H1 (cell line): ENCODE measurements around the gene RFX6. TPM values are rescaled to one million over a fixed set of nuclear protein-coding genes. Genes with fewer than 3 reads are reported as not detected.

Source experiments
- CTCF ChIA-PET: fragments of 300-600 bp; sonication (Branson Sonifier 250); formaldehyde crosslinking; loops from one replicate; lab custom pipeline; 2021; ENCODE audit not compliant: partially characterized antibody; lab: Charles Lee
- POLR2A ChIA-PET: fragments of 300-600 bp; sonication (Branson Sonifier 250); formaldehyde crosslinking; loops from one replicate; lab custom pipeline; 2021; ENCODE audit warnings: inconsistent platforms; ENCODE audit not compliant: partially characterized antibody; lab: Charles Lee
- DNase-seq, 2 experiments: peaks; one replicate each; pipeline versions ENCODE4 v3.0.0 to v3.0.0-alpha.2; 2010 to 2022; ENCODE audit warnings: low spot score in 2 of 2, low read depth in 1 of 2, mixed read lengths in 1 of 2
- FAIRE-seq: peaks from 2 replicates; lab custom pipeline; 2011; peaks lifted over from hg19 to GRCh38; lab: Jason Lieb, UNC
- H2AFZ ChIP-seq: 2 replicates; pipeline ENCODE4 v1.8.1; 2012; ENCODE audit warnings: low read length, inconsistent platforms
- H2AK5ac ChIP-seq: 2 replicates; pipeline ENCODE4 v1.6.1; 2013; ENCODE audit warnings: low read depth, low read length
- H2BK120ac ChIP-seq: replicated peaks from 2 replicates; pipeline ENCODE3; 2013; ENCODE audit warnings: low read depth, low read length, inconsistent platforms
- H2BK12ac ChIP-seq: 2 replicates; pipeline ENCODE4 v1.6.1; 2013; ENCODE audit warnings: low read depth, low read length
- H2BK15ac ChIP-seq: 2 replicates; pipeline ENCODE4 v1.6.1; 2013; ENCODE audit warnings: low read length
- H2BK20ac ChIP-seq: 2 replicates; pipeline ENCODE4 v1.6.1; 2013; ENCODE audit warnings: low read length
- H2BK5ac ChIP-seq: 2 replicates; pipeline ENCODE4 v1.6.1; 2013; ENCODE audit warnings: low read depth, low read length
- H3K14ac ChIP-seq: 2 replicates; pipeline ENCODE4 v1.6.1; 2013; ENCODE audit warnings: inconsistent platforms; ENCODE audit not compliant: insufficient read length
- H3K18ac ChIP-seq: 2 replicates; pipeline ENCODE4 v1.6.1; 2013; ENCODE audit warnings: low read length; ENCODE audit errors: extremely low read depth
- H3K23ac ChIP-seq: 2 replicates; pipeline ENCODE4 v1.6.1; 2013; ENCODE audit warnings: inconsistent platforms; ENCODE audit not compliant: insufficient read length
- H3K23me2 ChIP-seq: 2 replicates; pipeline ENCODE4 v1.6.1; 2013; ENCODE audit warnings: low read depth, low read length
- H3K27ac ChIP-seq: 2 replicates; pipeline ENCODE4 v1.6.1; 2011; ENCODE audit warnings: low read depth, low read length, inconsistent platforms
- H3K27me3 ChIP-seq, 4 experiments: replicated peaks in 1 of 4; 1 replicate in 1 of 4; 2 replicates in 3 of 4; pipeline versions ENCODE4 v1.6.1 to v1.8.1; 2011 to 2013; ENCODE audit warnings: low read length in 3 of 4, mild to moderate bottlenecking in 3 of 4, inconsistent platforms in 2 of 4, mixed read lengths in 2 of 4, moderate library complexity in 1 of 4; ENCODE audit not compliant: control insufficient read depth in 3 of 4, insufficient read depth in 3 of 4; ENCODE audit errors: extremely low read depth in 1 of 4
- H3K36me3 ChIP-seq, 4 experiments: 2 replicates each; pipeline versions ENCODE4 v1.6.1 to v1.8.1; 2011 to 2013; ENCODE audit warnings: mild to moderate bottlenecking in 4 of 4, low read length in 3 of 4, moderate library complexity in 2 of 4, control low read depth in 1 of 4, inconsistent platforms in 1 of 4; ENCODE audit not compliant: insufficient read depth in 4 of 4, control insufficient read depth in 2 of 4
- H3K4ac ChIP-seq: replicated peaks from 2 replicates; pipeline ENCODE3; 2013; ENCODE audit warnings: low read length, low read depth, mixed read lengths, inconsistent platforms; ENCODE audit not compliant: insufficient read length
- H3K4me1 ChIP-seq, 4 experiments: replicated peaks in 1 of 4; 1 replicate in 1 of 4; 2 replicates in 3 of 4; pipeline versions ENCODE4 v1.6.1 to v1.8.1; 2011 to 2013; ENCODE audit warnings: low read length in 3 of 4, inconsistent platforms in 2 of 4, mixed read lengths in 1 of 4; ENCODE audit not compliant: insufficient read depth in 4 of 4, control insufficient read depth in 3 of 4
- H3K4me2 ChIP-seq, 2 experiments: 2 replicates each; pipeline versions ENCODE4 v1.6.1 to v1.8.1; 2011 to 2013; ENCODE audit warnings: low read depth in 2 of 2, low read length in 2 of 2, control low read depth in 1 of 2, inconsistent platforms in 1 of 2, mild to moderate bottlenecking in 1 of 2; ENCODE audit not compliant: insufficient read depth in 1 of 2
- H3K4me3 ChIP-seq, 4 experiments: fragments of 200-600, 300-600 bp in 1 of 4; sonication (generic), shearing (Covaris generic), sonication (Bioruptor Twin) in 1 of 4; 2 replicates each; pipeline versions ENCODE4 v1.5.1 to v1.8.1; 2011 to 2016; ENCODE audit warnings: low read length in 4 of 4, low read depth in 3 of 4, control low read depth in 2 of 4, inconsistent platforms in 2 of 4, mild to moderate bottlenecking in 2 of 4, mixed read lengths in 1 of 4, moderate library complexity in 1 of 4; ENCODE audit not compliant: insufficient read depth in 2 of 4; ENCODE audit errors: extremely low read depth in 1 of 4
- H3K56ac ChIP-seq: replicated peaks from 2 replicates; pipeline ENCODE3; 2013; ENCODE audit warnings: low read depth, mild to moderate bottlenecking, mixed read lengths, low read length, inconsistent platforms; ENCODE audit not compliant: insufficient read length
- H3K79me1 ChIP-seq: 2 replicates; pipeline ENCODE4 v1.6.1; 2013; ENCODE audit warnings: low read depth, low read length, control low read depth
- H3K79me2 ChIP-seq, 2 experiments: 2 replicates each; pipeline versions ENCODE4 v1.6.1 to v1.8.1; 2012 to 2013; ENCODE audit warnings: low read length in 2 of 2, mild to moderate bottlenecking in 2 of 2, inconsistent platforms in 1 of 2; ENCODE audit not compliant: insufficient read depth in 2 of 2, control insufficient read depth in 1 of 2
- H3K9ac ChIP-seq, 4 experiments: replicated peaks in 1 of 4; 1 replicate in 1 of 4; 2 replicates in 3 of 4; pipeline versions ENCODE4 v1.6.1 to v1.8.1; 2011 to 2013; ENCODE audit warnings: low read depth in 3 of 4, low read length in 3 of 4, control low read depth in 2 of 4, mild to moderate bottlenecking in 2 of 4, moderate library complexity in 2 of 4, inconsistent platforms in 1 of 4; ENCODE audit errors: extremely low read depth in 1 of 4
- H3K9me3 ChIP-seq, 2 experiments: 2 replicates each; pipeline versions ENCODE4 v1.6.1 to v1.8.1; 2012 to 2013; ENCODE audit warnings: mild to moderate bottlenecking in 2 of 2, moderate library complexity in 2 of 2, control low read depth in 1 of 2, inconsistent platforms in 1 of 2, low read depth in 1 of 2, low read length in 1 of 2, mixed read lengths in 1 of 2; ENCODE audit not compliant: insufficient read depth in 2 of 2
- H4K20me1 ChIP-seq, 2 experiments: replicated peaks in 1 of 2; 2 replicates each; pipeline versions ENCODE3 to v1.8.1; 2011 to 2013; ENCODE audit warnings: inconsistent platforms in 2 of 2, low read length in 2 of 2, mild to moderate bottlenecking in 1 of 2; ENCODE audit not compliant: insufficient read depth in 2 of 2, control insufficient read depth in 1 of 2
- H4K5ac ChIP-seq: 2 replicates; pipeline ENCODE4 v1.6.1; 2013; ENCODE audit warnings: low read length, low read depth, mixed read lengths, inconsistent platforms; ENCODE audit not compliant: insufficient read length
- H4K8ac ChIP-seq: 2 replicates; pipeline ENCODE4 v1.8.0; 2013; ENCODE audit warnings: mild to moderate bottlenecking, moderate library complexity, low read length, inconsistent platforms; ENCODE audit not compliant: insufficient read depth; ENCODE audit errors: extremely low read depth
- H4K91ac ChIP-seq: replicated peaks from 2 replicates; pipeline ENCODE3; 2013; ENCODE audit warnings: low read length, mixed read lengths, inconsistent platforms; ENCODE audit not compliant: insufficient read length
- ATF3 ChIP-seq: IDR thresholded peaks from 2 replicates; pipeline ENCODE4 v1.6.1; 2011; ENCODE audit warnings: low read depth, mild to moderate bottlenecking, low read length; ENCODE audit not compliant: insufficient read depth
- BACH1 ChIP-seq: IDR thresholded peaks from 2 replicates; pipeline ENCODE4 v1.6.1; 2012; ENCODE audit warnings: low read length, improper control_type of control experiment
- BCL11A ChIP-seq, 2 experiments: IDR thresholded peaks; one replicate each; pipeline ENCODE4 v1.6.1; 2011; ENCODE audit warnings: low read depth in 2 of 2, low read length in 2 of 2, mild to moderate bottlenecking in 2 of 2
- CTBP2 ChIP-seq: IDR thresholded peaks from 2 replicates; pipeline ENCODE4 v1.7.0; 2011; ENCODE audit warnings: borderline replicate concordance, mild to moderate bottlenecking, moderate library complexity, mixed read lengths, low read length; ENCODE audit not compliant: insufficient read depth, insufficient read length
- GTF2F1 ChIP-seq: IDR thresholded peaks from 2 replicates; pipeline ENCODE4 v1.6.1; 2012; ENCODE audit warnings: low read depth, low read length, improper control_type of control experiment, borderline replicate concordance
- JUN ChIP-seq: IDR thresholded peaks from 2 replicates; pipeline ENCODE4 v1.6.1; 2011; ENCODE audit warnings: low read depth, mild to moderate bottlenecking, improper control_type of control experiment, low read length
- KDM5A ChIP-seq: fragments of 200-600 bp; IDR thresholded peaks from 2 replicates; pipeline ENCODE4 v1.7.1; 2012; ENCODE audit warnings: mild to moderate bottlenecking, low read length, inconsistent platforms, mixed read lengths
- NRF1 ChIP-seq: IDR thresholded peaks from 2 replicates; pipeline ENCODE4 v1.6.1; 2011; ENCODE audit warnings: mild to moderate bottlenecking, low read depth, low read length, improper control_type of control experiment
- RFX5 ChIP-seq: IDR thresholded peaks from 2 replicates; pipeline ENCODE4 v1.6.1; 2011; ENCODE audit warnings: low read depth, low read length, improper control_type of control experiment, borderline replicate concordance
- RNF2 ChIP-seq: fragments of 200-900, 300-1000 bp; sonication (generic); IDR thresholded peaks from 2 replicates; pipeline ENCODE4 v1.7.1; 2016; ENCODE audit warnings: borderline replicate concordance, low read depth, mild to moderate bottlenecking, antibody characterized with exemption, low read length; ENCODE audit not compliant: poor library complexity, severe bottlenecking; ENCODE audit errors: missing control alignments
- RXRA ChIP-seq: IDR thresholded peaks from 2 replicates; pipeline ENCODE4 v1.6.1; 2011; ENCODE audit warnings: low read depth, mild to moderate bottlenecking, low read length, moderate library complexity; ENCODE audit not compliant: insufficient read depth
- TAF7 ChIP-seq: optimal IDR thresholded peaks from 2 replicates; pipeline ENCODE3; 2011; ENCODE audit warnings: low read depth, mild to moderate bottlenecking, inconsistent platforms, low read length, moderate library complexity, borderline replicate concordance
- TBP ChIP-seq: IDR thresholded peaks from 2 replicates; pipeline ENCODE4 v1.6.1; 2011; ENCODE audit warnings: low read depth, low read length, improper control_type of control experiment
- YY1 ChIP-seq: IDR thresholded peaks from 2 replicates; pipeline ENCODE4 v1.6.1; 2011; ENCODE audit warnings: low read depth, mild to moderate bottlenecking, low read length
- WGBS, 2 experiments: shearing (Covaris generic) in 1 of 2; methylation state at CpG; one replicate each; pipeline versions ENCODE4 v1.1.6 to v1.1.7; 2013 to 2015; ENCODE audit warnings: low lambda C conversion rate in 2 of 2, mixed read lengths in 2 of 2, inconsistent platforms in 1 of 2, low coverage in 1 of 2, missing lambda C conversion rate in 1 of 2; ENCODE audit not compliant: insufficient replicate concordance in 2 of 2, insufficient coverage in 1 of 2, insufficient read length in 1 of 2; ENCODE audit errors: extremely low coverage in 1 of 2, missing lambda C conversion rate in 1 of 2; 5-methylcytosine and 5-hydroxymethylcytosine counted together
- polyA plus RNA-seq, 7 experiments: library from polyadenylated mRNA; depleted of rRNA in 3 of 7; stranded (reverse) in 5 of 7; unstranded in 2 of 7; fragments of >200 nt in 5 of 7; fragments of 200-250 nt in 2 of 7; gene quantifications; 1 replicate in 5 of 7; 2 replicates in 1 of 7; 4 replicates in 1 of 7; pipeline versions ENCODE4 v1.2.1 to v1.2.3, GENCODE V29; 2011 to 2013; ENCODE audit warnings: missing spikeins in 2 of 7, mixed read lengths in 2 of 7
- total RNA-seq: library from RNA; stranded (reverse); fragmentation: NEBNext Ultra II Directional; extraction: Animal tissue kit (Norgen Biotek cat#: 25700); gene quantifications from 2 replicates; pipeline ENCODE4 v1.2.1, GENCODE V29; 2021

The RFX6 gene
- total and polyA plus RNA-seq, 2 of the 8 experiments (the other 6 are each of a cell fraction or from before 2014, with no cell fraction given) = not detected

DNA sequence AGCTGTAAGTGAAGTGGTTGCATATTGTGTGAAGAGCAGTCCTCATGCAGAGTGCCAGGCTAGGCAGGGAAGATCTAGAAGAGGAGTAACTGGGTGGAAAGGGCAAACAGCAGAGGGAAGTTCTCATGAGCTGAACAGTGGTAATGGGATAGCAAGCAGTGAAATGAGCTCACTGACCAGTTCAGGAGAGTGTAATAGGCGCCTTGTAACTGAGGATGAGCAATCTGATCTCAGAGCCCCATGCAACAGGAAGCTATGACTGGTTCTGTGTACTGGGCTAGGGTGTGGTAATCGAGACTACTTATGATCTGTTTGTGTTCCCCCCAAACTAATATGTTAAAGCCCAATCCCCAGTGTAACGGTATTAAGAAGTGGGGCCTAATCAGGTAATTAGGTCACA, 98.6 kb downstream of the RFX6 start:
- H4K8ac ChIP-seq = no peak overlapping the region
- no peaks in the 10 kb centered on the region for H4K20me1 ChIP-seq
- H2AK5ac ChIP-seq = no peak overlapping the region
- no peaks in the 10 kb centered on the region for H3K79me2 ChIP-seq
- H3K23me2 ChIP-seq = no peaks in the 10 kb centered on the region
- H2BK15ac ChIP-seq = no peak overlapping the region
- POLR2A ChIA-PET = no interaction called here
- no peak overlapping the region for H2BK12ac ChIP-seq
- H3K14ac ChIP-seq = no peak overlapping the region
- no peak overlapping the region for H4K5ac ChIP-seq
- no peaks in the 10 kb centered on the region for H3K9me3 ChIP-seq
- H4K91ac ChIP-seq = no peak overlapping the region
- H3K27me3 ChIP-seq = peaks cover 0 to 1% (median 0%) of the 10 kb centered on the region in 4 experiments; a peak in 1 of 7 replicates
- no peak overlapping the region for H2AFZ ChIP-seq
- 87% methylated on average over 3 of the region's 3 CpGs; no CpG with 5 or more reads in 1 of the 2 experiments for WGBS, 2 experiments
- no peak overlapping the region for H3K27ac ChIP-seq
- no peak overlapping the region for H3K4me2 ChIP-seq
- no peaks in the 10 kb centered on the region for H3K36me3 ChIP-seq
- H3K56ac ChIP-seq = no peak overlapping the region
- H2BK5ac ChIP-seq = no peak overlapping the region
- DNase-seq (no peak), FAIRE-seq (no peak)
- H3K4me1 ChIP-seq = no peaks in the 10 kb centered on the region
- H2BK20ac ChIP-seq = no peak overlapping the region
- H3K23ac ChIP-seq = no peak overlapping the region
- no peaks in the 10 kb centered on the region for H3K79me1 ChIP-seq
- H3K9ac ChIP-seq = no peak overlapping the region
- H2BK120ac ChIP-seq = no peak overlapping the region
- no peak overlapping the region for H3K18ac ChIP-seq
- no peak overlapping the region for H3K4me3 ChIP-seq
- H3K4ac ChIP-seq = no peak overlapping the region
- CTCF ChIA-PET = interaction anchor here (0.8 to 3.2 kb wide), 8 partner anchors 12 to 342 kb away, joined by 3 to 11 read pairs (median 4); no protein-coding TSS in a partner anchor
- TF ChIP-seq JUN = no peak
- no peak for TF ChIP-seq BCL11A (IDR thresholded peaks at IDR 0.05; ENCODE audit: low read depth in 2 of 2, low read length in 2 of 2)
- no peak for TF ChIP-seq RXRA
- TF ChIP-seq RNF2 = no peak
- TF ChIP-seq YY1 = no peak
- TF ChIP-seq KDM5A = no peak
- TF ChIP-seq NRF1 = no peak
- no peak for TF ChIP-seq CTBP2
- no peak for TF ChIP-seq GTF2F1
- no peak for TF ChIP-seq TAF7
- TF ChIP-seq ATF3 = no peak
- no peak for TF ChIP-seq RFX5
- no peak for TF ChIP-seq BACH1
- no peak for TF ChIP-seq TBP
